ENCODE data around the gene TSPAN3.

DNA sequence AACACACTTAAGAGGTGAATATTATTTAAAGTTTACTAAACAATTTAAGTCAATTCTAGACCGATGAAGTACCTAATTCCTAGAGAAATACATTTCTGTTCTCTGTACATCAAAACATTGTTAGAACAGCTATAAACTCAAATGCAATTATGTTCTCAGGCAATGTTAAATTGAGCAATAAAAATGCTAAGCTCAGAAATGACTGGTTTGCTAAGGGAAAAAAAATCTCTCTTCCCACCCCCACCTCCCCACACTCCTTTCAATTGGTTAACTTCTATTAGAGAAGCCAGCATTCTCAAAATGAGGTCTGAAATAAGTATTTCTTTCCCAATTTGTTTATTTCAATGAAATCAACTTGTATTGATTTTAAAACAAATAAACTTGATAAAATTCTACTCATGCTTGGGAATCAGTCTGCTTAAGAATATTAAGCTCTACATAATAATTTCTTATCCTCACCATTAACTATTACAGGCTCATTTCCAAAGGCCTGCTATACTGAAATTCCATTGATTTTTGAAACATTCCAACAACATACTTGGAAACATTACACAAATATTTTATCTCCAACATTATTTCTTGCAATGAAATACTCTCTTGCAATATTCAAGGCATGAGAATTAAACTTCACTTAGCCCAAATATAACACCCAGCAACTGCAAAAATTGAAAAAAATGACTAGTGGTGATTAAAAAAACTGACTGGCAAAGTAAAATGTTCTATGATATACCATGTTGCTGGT is 22.6 kb downstream of the TSPAN3 start:
- TF ChIP-seq, protein P1, sequence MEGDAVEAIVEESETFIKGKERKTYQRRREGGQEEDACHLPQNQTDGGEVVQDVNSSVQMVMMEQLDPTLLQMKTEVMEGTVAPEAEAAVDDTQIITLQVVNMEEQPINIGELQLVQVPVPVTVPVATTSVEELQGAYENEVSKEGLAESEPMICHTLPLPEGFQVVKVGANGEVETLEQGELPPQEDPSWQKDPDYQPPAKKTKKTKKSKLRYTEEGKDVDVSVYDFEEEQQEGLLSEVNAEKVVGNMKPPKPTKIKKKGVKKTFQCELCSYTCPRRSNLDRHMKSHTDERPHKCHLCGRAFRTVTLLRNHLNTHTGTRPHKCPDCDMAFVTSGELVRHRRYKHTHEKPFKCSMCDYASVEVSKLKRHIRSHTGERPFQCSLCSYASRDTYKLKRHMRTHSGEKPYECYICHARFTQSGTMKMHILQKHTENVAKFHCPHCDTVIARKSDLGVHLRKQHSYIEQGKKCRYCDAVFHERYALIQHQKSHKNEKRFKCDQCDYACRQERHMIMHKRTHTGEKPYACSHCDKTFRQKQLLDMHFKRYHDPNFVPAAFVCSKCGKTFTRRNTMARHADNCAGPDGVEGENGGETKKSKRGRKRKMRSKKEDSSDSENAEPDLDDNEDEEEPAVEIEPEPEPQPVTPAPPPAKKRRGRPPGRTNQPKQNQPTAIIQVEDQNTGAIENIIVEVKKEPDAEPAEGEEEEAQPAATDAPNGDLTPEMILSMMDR (IDR thresholded peaks at IDR 0.05), result no peak
- TF ChIP-seq POLR2A (IDR thresholded peaks at IDR 0.05) (no peak), POLR2AphosphoS5 (IDR thresholded peaks at IDR 0.05) (no peak)
